ENCODE data around the gene ELL2.

Gene ELL2

GRCh38 chr5:95918421-95919006 is 43.1 kb downstream of the ELL2 start:
- no peak overlapping the region for H3K27ac ChIP-seq (ENCODE audit: low read length)
- H3K9ac ChIP-seq (ENCODE audit: low read length in 2 of 2) = no peak overlapping the region
- H3K36me3 ChIP-seq (ENCODE audit: control insufficient read depth in 2 of 2, insufficient read depth in 2 of 2, low read length in 2 of 2) = peaks cover 0 to 5% of the 10 kb centered on the region in 2 donors
- no peaks in the 10 kb centered on the region for H3K9me3 ChIP-seq (ENCODE audit: control insufficient read depth in 2 of 2, low read length in 2 of 2)
- no peak overlapping the region for H3K4me3 ChIP-seq (ENCODE audit: low read length in 2 of 2)
- H3K4me1 ChIP-seq (ENCODE audit: control insufficient read depth, insufficient read depth, low read length) = no peaks in the 10 kb centered on the region
- H3K27me3 ChIP-seq (ENCODE audit: control insufficient read depth in 1 of 2, insufficient read depth in 2 of 2, low read length in 2 of 2) = no peaks in the 10 kb centered on the region

GRCh38 chr5:95917207-95917606 is 44.4 kb downstream of the ELL2 start:
- Histone ChIP-seq H3K27ac (ENCODE audit: low read length) (no peak overlapping the region), H3K9me3 (ENCODE audit: control insufficient read depth in 2 of 2, low read length in 2 of 2) (no peaks in the 10 kb centered on the region), H3K9ac (ENCODE audit: low read length in 2 of 2) (no peak overlapping the region), H3K36me3 (ENCODE audit: control insufficient read depth in 2 of 2, insufficient read depth in 2 of 2, low read length in 2 of 2) (peaks cover 0 to 10% of the 10 kb centered on the region in 2 donors), H3K27me3 (ENCODE audit: control insufficient read depth in 1 of 2, insufficient read depth in 2 of 2, low read length in 2 of 2) (no peaks in the 10 kb centered on the region), H3K4me3 (ENCODE audit: low read length in 2 of 2) (no peak overlapping the region), H3K4me1 (ENCODE audit: control insufficient read depth, insufficient read depth, low read length) (no peaks in the 10 kb centered on the region)

GRCh38 chr5:95916687-95917085 is 45.0 kb downstream of the ELL2 start:
- Histone ChIP-seq H3K4me3 (ENCODE audit: low read length in 2 of 2) (no peak overlapping the region), H3K27ac (ENCODE audit: low read length) (no peak overlapping the region), H3K9ac (ENCODE audit: low read length in 2 of 2) (no peak overlapping the region), H3K4me1 (ENCODE audit: control insufficient read depth, insufficient read depth, low read length) (no peaks in the 10 kb centered on the region), H3K36me3 (ENCODE audit: control insufficient read depth in 2 of 2, insufficient read depth in 2 of 2, low read length in 2 of 2) (peaks cover 0 to 11% of the 10 kb centered on the region in 2 donors), H3K9me3 (ENCODE audit: control insufficient read depth in 2 of 2, low read length in 2 of 2) (no peaks in the 10 kb centered on the region), H3K27me3 (ENCODE audit: control insufficient read depth in 1 of 2, insufficient read depth in 2 of 2, low read length in 2 of 2) (no peaks in the 10 kb centered on the region)

- Histone ChIP-seq H3K27me3 (ENCODE audit: control insufficient read depth in 1 of 2, insufficient read depth in 2 of 2, low read length in 2 of 2) (no peaks in the 10 kb centered on the region), H3K9ac (ENCODE audit: low read length in 2 of 2) (no peak overlapping the region), H3K4me3 (ENCODE audit: low read length in 2 of 2) (no peak overlapping the region), H3K4me1 (ENCODE audit: control insufficient read depth, insufficient read depth, low read length) (no peaks in the 10 kb centered on the region), H3K27ac (ENCODE audit: low read length) (no peak overlapping the region), H3K9me3 (ENCODE audit: control insufficient read depth in 2 of 2, low read length in 2 of 2) (no peaks in the 10 kb centered on the region), H3K36me3 (ENCODE audit: control insufficient read depth in 2 of 2, insufficient read depth in 2 of 2, low read length in 2 of 2) (peaks cover 0 to 11% of the 10 kb centered on the region in 2 donors)
Observed at GRCh38 chr5:95915999-95916686, 45.5 kb downstream of the ELL2 start.

- Histone ChIP-seq H3K27ac (ENCODE audit: low read length) (no peak overlapping the region), H3K27me3 (ENCODE audit: control insufficient read depth in 1 of 2, insufficient read depth in 2 of 2, low read length in 2 of 2) (no peaks in the 10 kb centered on the region), H3K36me3 (ENCODE audit: control insufficient read depth in 2 of 2, insufficient read depth in 2 of 2, low read length in 2 of 2) (peaks cover 0 to 6% of the 10 kb centered on the region in 2 donors), H3K9ac (ENCODE audit: low read length in 2 of 2) (no peak overlapping the region), H3K9me3 (ENCODE audit: control insufficient read depth in 2 of 2, low read length in 2 of 2) (no peaks in the 10 kb centered on the region), H3K4me3 (ENCODE audit: low read length in 2 of 2) (no peak overlapping the region), H3K4me1 (ENCODE audit: control insufficient read depth, insufficient read depth, low read length) (no peaks in the 10 kb centered on the region)
Observed at GRCh38 chr5:95913663-95914062, 48.0 kb downstream of the ELL2 start.

GRCh38 chr5:95912029-95912428 is 49.6 kb downstream of the ELL2 start:
- Histone ChIP-seq H3K4me1 (ENCODE audit: control insufficient read depth, insufficient read depth, low read length) (no peaks in the 10 kb centered on the region), H3K9me3 (ENCODE audit: control insufficient read depth in 2 of 2, low read length in 2 of 2) (no peaks in the 10 kb centered on the region), H3K27ac (ENCODE audit: low read length) (no peak overlapping the region), H3K27me3 (ENCODE audit: control insufficient read depth in 1 of 2, insufficient read depth in 2 of 2, low read length in 2 of 2) (no peaks in the 10 kb centered on the region), H3K4me3 (ENCODE audit: low read length in 2 of 2) (no peak overlapping the region), H3K36me3 (ENCODE audit: control insufficient read depth in 2 of 2, insufficient read depth in 2 of 2, low read length in 2 of 2) (peaks cover 0 to 9% of the 10 kb centered on the region in 2 donors), H3K9ac (ENCODE audit: low read length in 2 of 2) (no peak overlapping the region)

GRCh38 chr5:95910521-95910920 is 51.1 kb downstream of the ELL2 start:
- H3K4me3 ChIP-seq (ENCODE audit: low read length in 2 of 2) = no peak overlapping the region
- no peaks in the 10 kb centered on the region for H3K27me3 ChIP-seq (ENCODE audit: control insufficient read depth in 1 of 2, insufficient read depth in 2 of 2, low read length in 2 of 2)
- H3K36me3 ChIP-seq (ENCODE audit: control insufficient read depth in 2 of 2, insufficient read depth in 2 of 2, low read length in 2 of 2) = peaks cover 0 to 13% of the 10 kb centered on the region in 2 donors
- H3K4me1 ChIP-seq (ENCODE audit: control insufficient read depth, insufficient read depth, low read length) = no peaks in the 10 kb centered on the region
- H3K9me3 ChIP-seq (ENCODE audit: control insufficient read depth in 2 of 2, low read length in 2 of 2) = no peaks in the 10 kb centered on the region
- H3K9ac ChIP-seq (ENCODE audit: low read length in 2 of 2) = no peak overlapping the region
- H3K27ac ChIP-seq (ENCODE audit: low read length) = no peak overlapping the region

- Histone ChIP-seq H3K4me3 (ENCODE audit: low read length in 2 of 2) (no peak overlapping the region), H3K27me3 (ENCODE audit: control insufficient read depth in 1 of 2, insufficient read depth in 2 of 2, low read length in 2 of 2) (no peaks in the 10 kb centered on the region), H3K9me3 (ENCODE audit: control insufficient read depth in 2 of 2, low read length in 2 of 2) (no peaks in the 10 kb centered on the region), H3K4me1 (ENCODE audit: control insufficient read depth, insufficient read depth, low read length) (no peaks in the 10 kb centered on the region), H3K9ac (ENCODE audit: low read length in 2 of 2) (no peak overlapping the region), H3K27ac (ENCODE audit: low read length) (no peak overlapping the region), H3K36me3 (ENCODE audit: control insufficient read depth in 2 of 2, insufficient read depth in 2 of 2, low read length in 2 of 2) (peaks cover 0 to 14% of the 10 kb centered on the region in 2 donors)
Observed at GRCh38 chr5:95909738-95910137, 51.9 kb downstream of the ELL2 start.

GRCh38 chr5:95908799-95909198 is 52.9 kb downstream of the ELL2 start:
- H3K9ac ChIP-seq (ENCODE audit: low read length in 2 of 2) = no peak overlapping the region
- no peak overlapping the region for H3K4me3 ChIP-seq (ENCODE audit: low read length in 2 of 2)
- H3K9me3 ChIP-seq (ENCODE audit: control insufficient read depth in 2 of 2, low read length in 2 of 2) = no peaks in the 10 kb centered on the region
- no peak overlapping the region for H3K27ac ChIP-seq (ENCODE audit: low read length)
- H3K27me3 ChIP-seq (ENCODE audit: control insufficient read depth in 1 of 2, insufficient read depth in 2 of 2, low read length in 2 of 2) = no peaks in the 10 kb centered on the region
- H3K36me3 ChIP-seq (ENCODE audit: control insufficient read depth in 2 of 2, insufficient read depth in 2 of 2, low read length in 2 of 2) = peaks cover 0 to 16% of the 10 kb centered on the region in 2 donors
- H3K4me1 ChIP-seq (ENCODE audit: control insufficient read depth, insufficient read depth, low read length) = no peaks in the 10 kb centered on the region

- no peak overlapping the region for H3K27ac ChIP-seq (ENCODE audit: low read length)
- H3K4me3 ChIP-seq (ENCODE audit: low read length in 2 of 2) = no peak overlapping the region
- no peaks in the 10 kb centered on the region for H3K4me1 ChIP-seq (ENCODE audit: control insufficient read depth, insufficient read depth, low read length)
- no peak overlapping the region for H3K9ac ChIP-seq (ENCODE audit: low read length in 2 of 2)
- no peaks in the 10 kb centered on the region for H3K27me3 ChIP-seq (ENCODE audit: control insufficient read depth in 1 of 2, insufficient read depth in 2 of 2, low read length in 2 of 2)
- no peaks in the 10 kb centered on the region for H3K9me3 ChIP-seq (ENCODE audit: control insufficient read depth in 2 of 2, low read length in 2 of 2)
- H3K36me3 ChIP-seq (ENCODE audit: control insufficient read depth in 2 of 2, insufficient read depth in 2 of 2, low read length in 2 of 2) = peaks cover 0 to 16% of the 10 kb centered on the region in 2 donors
Observed at GRCh38 chr5:95907740-95908706, 53.6 kb downstream of the ELL2 start.
